ENCODE data around the gene TDRD9. TPM values are rescaled to one million over a fixed set of nuclear protein-coding genes. Genes with fewer than 3 reads are reported as not detected.
"Not testable (repeated sequence)": the region's sequence is repeated elsewhere in the genome, so short reads cannot be mapped to it uniquely, and the experiment has no call there.

The TDRD9 gene
- total RNA-seq, 1 donor: 2.5 TPM

GRCh38 chr14:103980623-103981238 lies 52.5 kb downstream of the TDRD9 start:
- not testable (repeated sequence) for H3K27me3 ChIP-seq (ENCODE audit: insufficient read depth, low read length); H3K9me3 ChIP-seq (ENCODE audit: low read depth, low read length); H3K4me1 ChIP-seq (ENCODE audit: insufficient read depth, low read length); H3K4me3 ChIP-seq (ENCODE audit: low read length)

- Histone ChIP-seq H3K9me3 (ENCODE audit: low read depth, low read length) (no peaks in the 10 kb centered on the region), H3K4me1 (ENCODE audit: insufficient read depth, low read length) (no peaks in the 10 kb centered on the region), H3K27me3 (ENCODE audit: insufficient read depth, low read length) (no peaks in the 10 kb centered on the region), H3K4me3 (ENCODE audit: low read length) (no peak overlapping the region)
Observed at GRCh38 chr14:103984196-103984595, 55.9 kb downstream of the TDRD9 start.

GRCh38 chr14:103989034-103989433 lies 60.8 kb downstream of the TDRD9 start:
- no peaks in the 10 kb centered on the region for H3K27me3 ChIP-seq (ENCODE audit: insufficient read depth, low read length)
- H3K4me3 ChIP-seq (ENCODE audit: low read length): no peak overlapping the region
- H3K4me1 ChIP-seq (ENCODE audit: insufficient read depth, low read length): no peaks in the 10 kb centered on the region
- no peaks in the 10 kb centered on the region for H3K9me3 ChIP-seq (ENCODE audit: low read depth, low read length)

GRCh38 chr14:103989964-103990363 lies 61.7 kb downstream of the TDRD9 start:
- Histone ChIP-seq H3K27me3 (ENCODE audit: insufficient read depth, low read length) (no peaks in the 10 kb centered on the region), H3K4me3 (ENCODE audit: low read length) (no peak overlapping the region), H3K9me3 (ENCODE audit: low read depth, low read length) (no peaks in the 10 kb centered on the region)

GRCh38 chr14:103994535-103995184 lies 66.4 kb downstream of the TDRD9 start:
- Histone ChIP-seq H3K27me3 (ENCODE audit: insufficient read depth, low read length) (no peaks in the 10 kb centered on the region), H3K4me1 (ENCODE audit: insufficient read depth, low read length) (no peaks in the 10 kb centered on the region), H3K9me3 (ENCODE audit: low read depth, low read length) (no peaks in the 10 kb centered on the region), H3K4me3 (ENCODE audit: low read length) (no peak overlapping the region)

More at GRCh38 chr14:103989964-103990363, 61.7 kb downstream of the TDRD9 start:
- H3K4me1 ChIP-seq (ENCODE audit: insufficient read depth, low read length): no peaks in the 10 kb centered on the region

GRCh38 chr14:103995876-103996275 lies 67.6 kb downstream of the TDRD9 start:
- Histone ChIP-seq H3K4me3 (ENCODE audit: low read length) (no peak overlapping the region), H3K9me3 (ENCODE audit: low read depth, low read length) (no peaks in the 10 kb centered on the region), H3K4me1 (ENCODE audit: insufficient read depth, low read length) (no peaks in the 10 kb centered on the region), H3K27me3 (ENCODE audit: insufficient read depth, low read length) (no peaks in the 10 kb centered on the region)

GRCh38 chr14:103997391-103997790 lies 69.1 kb downstream of the TDRD9 start:
- Histone ChIP-seq H3K27me3 (ENCODE audit: insufficient read depth, low read length) (no peaks in the 10 kb centered on the region), H3K4me1 (ENCODE audit: insufficient read depth, low read length) (no peaks in the 10 kb centered on the region), H3K9me3 (ENCODE audit: low read depth, low read length) (no peaks in the 10 kb centered on the region), H3K4me3 (ENCODE audit: low read length) (no peak overlapping the region)

- Histone ChIP-seq H3K9me3 (ENCODE audit: low read depth, low read length) (no peaks in the 10 kb centered on the region), H3K27me3 (ENCODE audit: insufficient read depth, low read length) (no peaks in the 10 kb centered on the region), H3K4me3 (ENCODE audit: low read length) (no peak overlapping the region), H3K4me1 (ENCODE audit: insufficient read depth, low read length) (no peaks in the 10 kb centered on the region)
Observed at GRCh38 chr14:103998027-103998426, 69.8 kb downstream of the TDRD9 start.

GRCh38 chr14:103999795-104000440 lies 71.7 kb downstream of the TDRD9 start:
- Histone ChIP-seq H3K4me1 (ENCODE audit: insufficient read depth, low read length) (no peaks in the 10 kb centered on the region), H3K4me3 (ENCODE audit: low read length) (no peak overlapping the region)

GRCh38 chr14:104001003-104001402 lies 72.7 kb downstream of the TDRD9 start:
- H3K4me1 ChIP-seq (ENCODE audit: insufficient read depth, low read length): no peaks in the 10 kb centered on the region
- no peaks in the 10 kb centered on the region for H3K9me3 ChIP-seq (ENCODE audit: low read depth, low read length)
- H3K27me3 ChIP-seq (ENCODE audit: insufficient read depth, low read length): no peaks in the 10 kb centered on the region
- H3K4me3 ChIP-seq (ENCODE audit: low read length): no peak overlapping the region

More at GRCh38 chr14:103999795-104000440, 71.7 kb downstream of the TDRD9 start:
- Histone ChIP-seq H3K27me3 (ENCODE audit: insufficient read depth, low read length) (no peaks in the 10 kb centered on the region), H3K9me3 (ENCODE audit: low read depth, low read length) (no peaks in the 10 kb centered on the region)

GRCh38 chr14:104003616-104004015 lies 75.4 kb downstream of the TDRD9 start:
- no peaks in the 10 kb centered on the region for H3K27me3 ChIP-seq (ENCODE audit: insufficient read depth, low read length)
- H3K9me3 ChIP-seq (ENCODE audit: low read depth, low read length): no peaks in the 10 kb centered on the region
- no peak overlapping the region for H3K4me3 ChIP-seq (ENCODE audit: low read length)
- no peaks in the 10 kb centered on the region for H3K4me1 ChIP-seq (ENCODE audit: insufficient read depth, low read length)

- Histone ChIP-seq H3K27me3 (ENCODE audit: insufficient read depth, low read length) (no peaks in the 10 kb centered on the region), H3K4me1 (ENCODE audit: insufficient read depth, low read length) (no peaks in the 10 kb centered on the region), H3K4me3 (ENCODE audit: low read length) (no peak overlapping the region), H3K9me3 (ENCODE audit: low read depth, low read length) (no peaks in the 10 kb centered on the region)
Observed at GRCh38 chr14:104004849-104005248, 76.6 kb downstream of the TDRD9 start.

GRCh38 chr14:104005489-104005888 lies 77.2 kb downstream of the TDRD9 start:
- no peaks in the 10 kb centered on the region for H3K27me3 ChIP-seq (ENCODE audit: insufficient read depth, low read length)
- H3K9me3 ChIP-seq (ENCODE audit: low read depth, low read length): no peaks in the 10 kb centered on the region
- H3K4me1 ChIP-seq (ENCODE audit: insufficient read depth, low read length): no peaks in the 10 kb centered on the region
- no peak overlapping the region for H3K4me3 ChIP-seq (ENCODE audit: low read length)

GRCh38 chr14:104007121-104007520 lies 78.9 kb downstream of the TDRD9 start:
- no peaks in the 10 kb centered on the region for H3K9me3 ChIP-seq (ENCODE audit: low read depth, low read length)
- H3K4me3 ChIP-seq (ENCODE audit: low read length): no peak overlapping the region
- no peaks in the 10 kb centered on the region for H3K4me1 ChIP-seq (ENCODE audit: insufficient read depth, low read length)
- H3K27me3 ChIP-seq (ENCODE audit: insufficient read depth, low read length): no peaks in the 10 kb centered on the region

- Histone ChIP-seq H3K4me1 (ENCODE audit: insufficient read depth, low read length) (no peaks in the 10 kb centered on the region), H3K4me3 (ENCODE audit: low read length) (no peak overlapping the region), H3K9me3 (ENCODE audit: low read depth, low read length) (no peaks in the 10 kb centered on the region), H3K27me3 (ENCODE audit: insufficient read depth, low read length) (no peaks in the 10 kb centered on the region)
Observed at GRCh38 chr14:104009297-104009696, 81.0 kb downstream of the TDRD9 start.

Data from mononuclear cell (primary cell).